ENCODE results near the gene GALNT17.

DNA sequence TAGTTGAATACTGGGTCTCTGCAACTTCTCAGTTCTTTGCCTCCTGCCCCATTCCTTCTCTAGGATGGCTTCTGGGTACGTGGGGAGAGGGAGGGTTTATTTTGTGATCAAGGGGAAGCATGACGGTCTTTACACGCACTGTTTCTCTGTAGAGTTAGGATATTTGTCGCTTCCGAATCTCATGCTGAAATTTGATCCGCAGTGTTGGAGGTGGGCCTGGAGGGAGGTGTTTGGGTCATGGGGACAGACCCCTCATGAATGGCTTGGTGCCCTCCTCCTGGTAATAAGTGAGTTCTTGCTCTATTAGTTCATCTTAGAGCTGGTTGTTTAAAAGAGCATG, 311.2 kb downstream of the GALNT17 start:
- TF ChIP-seq, protein P1, sequence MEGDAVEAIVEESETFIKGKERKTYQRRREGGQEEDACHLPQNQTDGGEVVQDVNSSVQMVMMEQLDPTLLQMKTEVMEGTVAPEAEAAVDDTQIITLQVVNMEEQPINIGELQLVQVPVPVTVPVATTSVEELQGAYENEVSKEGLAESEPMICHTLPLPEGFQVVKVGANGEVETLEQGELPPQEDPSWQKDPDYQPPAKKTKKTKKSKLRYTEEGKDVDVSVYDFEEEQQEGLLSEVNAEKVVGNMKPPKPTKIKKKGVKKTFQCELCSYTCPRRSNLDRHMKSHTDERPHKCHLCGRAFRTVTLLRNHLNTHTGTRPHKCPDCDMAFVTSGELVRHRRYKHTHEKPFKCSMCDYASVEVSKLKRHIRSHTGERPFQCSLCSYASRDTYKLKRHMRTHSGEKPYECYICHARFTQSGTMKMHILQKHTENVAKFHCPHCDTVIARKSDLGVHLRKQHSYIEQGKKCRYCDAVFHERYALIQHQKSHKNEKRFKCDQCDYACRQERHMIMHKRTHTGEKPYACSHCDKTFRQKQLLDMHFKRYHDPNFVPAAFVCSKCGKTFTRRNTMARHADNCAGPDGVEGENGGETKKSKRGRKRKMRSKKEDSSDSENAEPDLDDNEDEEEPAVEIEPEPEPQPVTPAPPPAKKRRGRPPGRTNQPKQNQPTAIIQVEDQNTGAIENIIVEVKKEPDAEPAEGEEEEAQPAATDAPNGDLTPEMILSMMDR (IDR thresholded peaks at IDR 0.05) = no peak
- TF ChIP-seq POLR2A (IDR thresholded peaks at IDR 0.05) = no peak
